GDM1 (cell line): ENCODE results near the gene RRAS2.
"Not testable (repeated sequence)": the region's sequence is repeated elsewhere in the genome, so short reads cannot be mapped to it uniquely, and the experiment has no call there.

Experiments used
- DNase-seq: peaks from one replicate; lab custom pipeline; 2025; lab: John Stamatoyannopoulos, UW

Gene RRAS2

GRCh38 chr11:14371249-14371648, 12.3 kb upstream of the RRAS2 start:
- no peak for DNase-seq

GRCh38 chr11:14370496-14370895, 11.5 kb upstream of the RRAS2 start:
- DNase-seq: no peak

- no peak for DNase-seq
Observed at GRCh38 chr11:14369598-14369997, 10.6 kb upstream of the RRAS2 start.

GRCh38 chr11:14366936-14367335, 8.0 kb upstream of the RRAS2 start:
- no peak for DNase-seq

- no peak for DNase-seq
Observed at GRCh38 chr11:14364322-14364721, 5.3 kb upstream of the RRAS2 start.

- DNase-seq: no peak
Observed at GRCh38 chr11:14362611-14363010, 3.6 kb upstream of the RRAS2 start.

GRCh38 chr11:14361951-14362350, 3.0 kb upstream of the RRAS2 start:
- DNase-seq: no peak

- no peak for DNase-seq
Observed at GRCh38 chr11:14360976-14361375, 2.0 kb upstream of the RRAS2 start.

GRCh38 chr11:14359501-14360031, 583 bp upstream of the RRAS2 start:
- no peak for DNase-seq

- DNase-seq: no peak
Observed at GRCh38 chr11:14357881-14358728, 878 bp downstream of the RRAS2 start.

GRCh38 chr11:14356342-14356741, 2.6 kb downstream of the RRAS2 start:
- no peak for DNase-seq

GRCh38 chr11:14354604-14355003, 4.4 kb downstream of the RRAS2 start:
- DNase-seq: not testable (repeated sequence)

- no peak for DNase-seq
Observed at GRCh38 chr11:14350716-14351238, 8.2 kb downstream of the RRAS2 start.

- DNase-seq: no peak
Observed at GRCh38 chr11:14350215-14350614, 8.8 kb downstream of the RRAS2 start.

- DNase-seq: no peak
Observed at GRCh38 chr11:14347991-14348390, 11.0 kb downstream of the RRAS2 start.

- no peak for DNase-seq
Observed at GRCh38 chr11:14347494-14347893, 11.5 kb downstream of the RRAS2 start.

GRCh38 chr11:14346303-14346955, 12.6 kb downstream of the RRAS2 start:
- no peak for DNase-seq

- no peak for DNase-seq
Observed at GRCh38 chr11:14345668-14346067, 13.3 kb downstream of the RRAS2 start.

- not testable (repeated sequence) for DNase-seq
Observed at GRCh38 chr11:14345016-14345415, 14.0 kb downstream of the RRAS2 start.

- no peak for DNase-seq
Observed at GRCh38 chr11:14342906-14343305, 16.1 kb downstream of the RRAS2 start.

GRCh38 chr11:14341968-14342367, 17.0 kb downstream of the RRAS2 start:
- DNase-seq: no peak

GRCh38 chr11:14340721-14341120, 18.3 kb downstream of the RRAS2 start:
- no peak for DNase-seq

GRCh38 chr11:14339356-14339755, 19.6 kb downstream of the RRAS2 start:
- DNase-seq: no peak
